ENCODE results near the gene SLC6A8.

Gene SLC6A8

DNA sequence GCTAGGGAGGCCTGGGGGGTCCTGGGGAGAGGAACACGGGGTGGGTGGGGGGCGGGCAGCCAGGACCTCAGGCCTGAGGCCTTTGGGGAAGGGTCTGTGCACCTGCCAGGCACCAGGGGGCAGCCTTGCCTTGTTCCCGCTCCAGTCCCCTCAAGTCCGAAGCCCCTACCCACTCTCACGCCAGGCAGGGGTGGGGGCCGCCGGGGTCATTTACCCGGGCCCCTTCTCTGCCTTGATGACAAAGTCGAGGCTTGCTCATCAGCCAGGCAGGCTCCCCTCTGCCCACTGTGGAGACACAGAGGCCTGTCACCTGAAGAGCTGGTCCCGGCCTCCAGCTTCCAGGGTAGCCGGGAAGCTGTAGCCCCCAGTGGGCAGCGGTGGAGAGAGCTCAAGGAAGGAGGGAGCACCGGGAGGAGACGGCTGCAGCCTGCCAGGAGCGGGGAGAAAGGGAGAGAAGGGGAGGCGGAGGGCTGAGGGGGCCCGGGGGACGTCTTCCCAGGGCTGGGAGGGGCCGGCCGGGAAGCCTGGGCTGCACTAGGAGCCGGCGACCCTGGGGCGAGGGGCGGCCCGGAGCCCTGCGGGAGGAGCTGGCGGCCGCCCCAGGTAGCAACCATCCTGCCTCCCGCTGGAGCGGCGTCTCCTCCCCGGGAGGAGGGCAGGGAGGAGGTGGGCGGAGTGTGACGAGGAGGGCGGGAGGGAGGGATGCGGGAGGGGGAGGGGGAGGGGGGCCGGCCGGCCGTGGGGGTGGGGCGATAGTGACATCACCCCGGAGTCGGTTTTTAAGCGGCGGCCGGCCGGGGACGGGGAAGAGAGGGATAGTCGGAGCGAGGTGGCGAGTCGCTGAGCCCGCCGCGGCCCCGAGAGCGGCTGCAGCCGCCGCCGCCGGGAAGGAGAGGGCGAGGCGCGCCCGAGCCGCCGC is at the start of gene SLC6A8:
Gene SLC6A8 (plus strand): TSS at position 806 of the 919 bp plus-strand sequence. CDS start 649 bp downstream, outside the sequence.
- peak; percentile 9 for DNase-seq

DNA sequence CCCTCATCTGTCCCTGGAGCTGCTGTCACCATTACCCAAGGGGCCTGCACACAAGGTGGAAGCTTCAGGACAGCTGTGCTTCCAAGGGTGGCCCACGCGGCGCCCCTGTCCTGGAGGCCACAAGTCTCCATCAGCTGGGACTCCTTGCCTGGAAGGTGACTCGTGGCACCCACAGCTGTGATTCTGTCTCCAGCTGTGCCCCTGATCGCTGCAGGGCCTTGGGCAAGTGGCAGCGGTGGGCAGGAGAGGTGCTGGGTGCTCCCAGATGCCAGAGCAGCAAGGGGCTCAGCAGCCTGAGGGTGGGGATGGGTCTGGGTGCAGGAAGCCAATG is 49.7 kb upstream of the SLC6A8 start:
- no peak for DNase-seq

DNA sequence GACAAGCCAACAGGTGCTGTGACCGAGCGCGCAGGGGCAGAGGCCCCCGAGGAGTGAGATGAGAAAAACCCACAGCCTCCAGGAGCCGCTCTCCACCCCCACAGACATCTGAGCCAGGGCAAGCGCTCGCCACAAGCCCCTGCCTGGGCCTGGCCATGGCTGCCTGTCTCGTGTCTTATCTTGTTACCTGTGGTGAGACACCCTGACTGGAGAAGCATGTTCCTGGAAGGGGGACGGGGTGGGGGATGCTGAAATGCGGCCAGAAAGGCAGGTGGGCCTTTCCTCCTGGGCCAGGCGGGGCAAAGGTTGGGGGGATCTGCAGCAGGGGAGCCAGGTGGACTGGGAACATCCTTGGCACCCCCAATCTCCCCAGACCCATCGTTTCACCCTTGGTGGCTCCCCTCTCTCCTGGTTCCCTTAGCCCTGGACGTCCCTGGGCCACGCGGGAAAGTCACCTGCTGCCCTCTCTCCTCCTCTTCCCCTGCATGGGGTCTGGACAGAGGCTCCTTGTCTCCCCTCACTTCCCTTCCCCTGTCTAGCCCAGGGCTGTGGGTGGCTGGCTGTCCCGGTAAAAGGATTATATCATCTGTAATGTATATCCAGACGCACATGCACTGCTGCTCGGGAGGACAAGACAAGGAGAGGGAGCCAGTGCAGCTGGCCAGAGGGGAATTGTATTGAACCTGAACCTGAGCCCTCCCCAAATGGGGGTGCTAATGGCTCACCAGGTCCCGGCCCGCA is 49.1 kb upstream of the SLC6A8 start:
- DNase-seq, result no peak

DNA sequence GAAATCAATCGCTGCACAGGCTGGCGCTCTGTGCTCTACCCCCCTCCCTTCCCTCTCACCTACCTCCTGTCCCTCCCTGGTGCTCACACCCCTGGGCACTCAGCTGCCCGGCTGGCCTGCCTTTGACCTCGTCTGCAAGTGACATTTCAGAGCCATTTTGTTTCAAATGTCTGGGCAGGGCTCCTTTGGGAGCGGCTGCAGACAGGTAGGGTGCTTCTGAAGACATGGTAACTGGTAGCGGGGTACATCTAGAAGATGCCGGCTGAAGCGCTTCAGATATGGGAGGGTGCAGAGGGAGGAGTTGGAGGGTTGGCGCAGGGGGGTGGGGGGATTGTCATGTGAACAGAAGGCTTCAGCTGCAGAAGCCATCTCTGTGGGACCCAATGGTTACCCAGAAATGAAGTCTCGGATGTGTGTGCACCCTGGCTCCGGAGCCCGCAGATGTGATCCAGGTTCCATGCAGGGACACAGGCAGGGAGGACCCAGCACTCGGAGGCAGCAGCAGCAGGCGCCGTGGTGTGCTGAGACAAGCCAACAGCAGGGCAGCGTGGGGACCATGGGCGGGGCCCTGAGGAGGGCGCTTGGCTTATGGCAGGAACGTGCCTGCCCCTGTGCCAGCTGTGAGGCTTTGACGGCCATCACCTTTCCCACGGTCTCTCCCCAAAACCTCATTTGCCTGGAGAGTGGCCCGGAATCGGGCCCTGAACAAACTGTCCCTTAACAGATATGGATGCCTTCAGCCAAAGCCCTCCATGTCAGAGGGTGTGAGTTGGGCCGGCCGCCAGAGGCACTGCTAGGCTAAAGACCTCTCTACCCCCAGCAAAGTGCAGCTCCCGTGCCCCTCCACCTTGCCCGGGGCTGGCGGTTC is 48.3 kb upstream of the SLC6A8 start:
- DNase-seq, result no peak

DNA sequence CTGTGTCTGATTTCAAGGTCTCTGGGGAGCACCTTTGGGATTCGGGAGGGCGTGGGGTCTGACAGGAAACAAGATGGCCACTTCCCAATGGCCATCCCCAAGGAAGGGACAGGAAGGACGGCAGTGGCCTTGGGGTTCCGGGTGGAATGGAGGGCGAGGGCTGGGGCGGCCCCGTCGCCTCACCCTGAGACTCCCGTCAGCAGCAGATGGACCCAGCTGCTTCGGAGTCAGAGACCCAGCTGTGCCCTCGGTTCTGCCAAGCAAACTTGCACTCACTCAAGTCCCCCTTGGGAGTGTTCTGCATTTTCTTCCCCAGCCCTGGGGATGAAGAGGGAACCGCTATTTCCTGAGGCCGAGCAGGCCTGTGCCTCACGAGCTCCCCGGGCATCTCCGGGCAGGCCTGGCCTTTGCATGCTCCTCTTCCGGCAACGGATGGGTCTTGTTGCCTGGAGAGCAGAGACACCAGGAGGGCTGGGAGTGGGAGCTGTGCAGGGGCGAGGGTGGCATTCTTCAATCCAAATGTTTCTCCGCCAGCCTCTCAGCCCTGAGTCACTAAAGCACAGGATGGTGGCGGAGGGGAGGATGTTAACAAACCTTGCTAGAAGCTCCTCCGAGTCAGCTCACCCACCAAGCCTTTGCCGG is 47.6 kb upstream of the SLC6A8 start:
- DNase-seq, result no peak

DNA sequence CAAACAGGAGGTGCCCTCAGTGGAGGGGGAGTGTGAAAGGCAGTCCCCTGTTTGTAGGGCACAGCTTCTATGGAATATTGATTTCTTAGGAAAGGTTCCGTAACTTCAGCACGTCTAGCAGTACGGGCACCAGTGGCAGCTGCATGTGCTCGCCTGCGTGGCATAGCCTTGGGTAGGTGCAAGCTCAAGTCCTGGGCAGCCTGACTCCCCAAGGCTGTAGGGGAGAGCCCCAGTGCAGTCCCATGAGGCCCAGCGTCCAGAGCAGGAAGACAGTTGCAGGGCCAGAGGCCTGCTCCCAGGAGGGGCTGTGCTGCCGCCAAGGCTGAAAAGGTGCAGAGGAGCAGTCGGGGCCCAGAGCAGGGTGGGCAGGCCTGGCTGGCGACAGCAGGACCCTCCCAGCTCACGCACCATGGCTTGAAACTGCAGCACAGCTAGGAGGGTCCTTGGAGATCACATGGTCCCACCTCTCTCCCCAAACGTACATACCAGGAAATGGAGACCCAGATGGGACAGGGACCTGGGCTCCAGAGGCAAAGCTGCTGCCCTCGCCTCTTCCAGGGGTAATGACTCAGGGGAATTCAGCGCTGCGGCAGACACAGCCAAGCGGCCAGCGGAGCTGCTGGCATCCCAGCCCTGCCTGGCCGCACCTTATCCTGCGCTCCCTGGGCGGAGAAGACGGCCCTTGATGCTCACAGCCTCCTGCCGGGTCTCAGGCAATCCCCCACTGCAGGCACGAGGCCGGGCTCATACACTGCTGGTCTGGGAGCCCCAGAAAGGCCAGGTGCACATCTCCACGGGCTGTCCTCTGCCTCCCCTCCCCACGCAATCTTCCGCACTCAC is 46.8 kb upstream of the SLC6A8 start:
- DNase-seq, result no peak

DNA sequence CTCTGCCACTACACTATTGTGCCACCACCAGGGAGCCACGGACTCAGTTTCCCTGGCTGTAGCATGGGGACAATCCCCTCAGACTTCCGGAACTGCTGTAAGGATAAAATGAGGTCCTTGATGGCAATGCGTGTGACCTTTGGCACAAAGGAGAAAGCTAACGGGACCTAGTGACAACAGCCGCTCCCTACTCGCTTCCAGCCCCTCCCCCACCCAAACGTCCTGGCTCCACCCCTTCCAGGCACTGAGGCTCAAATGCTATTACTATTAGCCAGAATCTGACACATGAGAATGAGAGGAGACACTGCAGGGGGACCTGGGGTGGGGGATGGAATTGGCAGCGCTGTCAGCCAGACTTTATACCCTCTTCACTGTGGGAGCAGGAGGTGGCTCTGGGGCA is 46.1 kb upstream of the SLC6A8 start:
- no peak for DNase-seq

DNA sequence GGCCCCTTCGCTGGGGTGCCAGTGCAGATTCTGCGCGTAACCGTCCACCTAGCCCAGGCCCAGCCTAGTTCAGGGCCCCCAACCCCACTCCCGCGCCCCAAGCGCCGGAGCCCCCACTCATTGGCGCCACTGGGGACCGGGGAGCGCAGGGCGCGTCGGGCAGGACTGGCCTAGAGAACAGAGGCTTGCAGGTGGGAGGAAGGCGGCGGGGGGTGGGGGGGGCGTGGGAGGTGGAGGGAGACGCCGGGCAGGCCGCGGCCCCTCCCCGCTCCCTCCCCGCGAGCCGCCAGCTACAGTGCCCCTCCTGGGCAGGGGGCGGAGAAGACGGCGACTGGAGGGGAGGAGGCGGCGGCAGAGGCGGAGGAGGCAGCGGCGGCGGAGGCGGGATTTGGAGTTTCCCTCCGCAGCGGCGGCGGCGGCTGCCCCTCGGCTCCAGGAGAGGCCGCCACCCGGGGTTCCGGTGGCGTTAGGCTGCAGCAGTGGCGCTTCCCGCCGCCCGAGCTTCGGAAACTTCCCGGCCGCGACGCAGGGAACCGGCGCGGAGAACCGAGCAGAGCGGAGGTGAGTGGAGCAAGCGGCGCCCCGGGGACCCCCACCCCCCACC is 45.6 kb upstream of the SLC6A8 start:
- DNase-seq, result no peak

DNA sequence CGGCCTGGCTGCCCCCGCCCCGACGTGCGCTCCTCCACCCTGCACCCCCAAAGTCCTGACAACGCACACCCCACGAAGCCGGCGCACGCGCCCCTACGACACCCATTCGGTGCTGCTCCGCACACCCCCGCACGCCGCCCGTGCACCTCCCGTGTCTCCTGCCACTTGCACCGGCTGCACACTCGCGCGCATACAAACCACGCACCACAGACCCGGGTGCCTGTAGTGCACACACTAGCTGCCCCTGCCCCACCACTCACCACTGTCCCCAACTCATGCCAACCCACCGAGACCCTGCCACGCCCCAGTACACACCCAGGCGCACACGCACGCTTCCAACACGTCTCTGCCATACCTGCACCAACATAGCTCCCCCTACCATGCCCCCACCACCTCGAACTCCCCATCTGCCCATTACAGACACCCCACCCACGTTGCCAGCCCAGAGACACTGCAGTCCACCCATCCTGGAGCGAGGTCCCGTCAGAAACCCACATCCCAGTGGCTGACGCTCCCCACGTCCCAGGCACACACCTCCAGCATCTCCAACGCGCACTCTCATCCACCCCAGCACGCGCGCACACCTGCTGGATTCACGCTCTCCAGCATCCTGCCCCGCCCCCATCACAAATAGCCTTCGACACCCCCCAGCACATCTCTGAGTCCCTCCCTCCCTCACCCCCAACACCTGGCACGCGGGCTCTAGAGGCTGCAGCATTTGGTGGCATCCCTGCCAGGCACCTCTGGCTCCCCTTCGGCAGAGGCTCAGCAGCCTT is 44.9 kb upstream of the SLC6A8 start:
- DNase-seq, result no peak

DNA sequence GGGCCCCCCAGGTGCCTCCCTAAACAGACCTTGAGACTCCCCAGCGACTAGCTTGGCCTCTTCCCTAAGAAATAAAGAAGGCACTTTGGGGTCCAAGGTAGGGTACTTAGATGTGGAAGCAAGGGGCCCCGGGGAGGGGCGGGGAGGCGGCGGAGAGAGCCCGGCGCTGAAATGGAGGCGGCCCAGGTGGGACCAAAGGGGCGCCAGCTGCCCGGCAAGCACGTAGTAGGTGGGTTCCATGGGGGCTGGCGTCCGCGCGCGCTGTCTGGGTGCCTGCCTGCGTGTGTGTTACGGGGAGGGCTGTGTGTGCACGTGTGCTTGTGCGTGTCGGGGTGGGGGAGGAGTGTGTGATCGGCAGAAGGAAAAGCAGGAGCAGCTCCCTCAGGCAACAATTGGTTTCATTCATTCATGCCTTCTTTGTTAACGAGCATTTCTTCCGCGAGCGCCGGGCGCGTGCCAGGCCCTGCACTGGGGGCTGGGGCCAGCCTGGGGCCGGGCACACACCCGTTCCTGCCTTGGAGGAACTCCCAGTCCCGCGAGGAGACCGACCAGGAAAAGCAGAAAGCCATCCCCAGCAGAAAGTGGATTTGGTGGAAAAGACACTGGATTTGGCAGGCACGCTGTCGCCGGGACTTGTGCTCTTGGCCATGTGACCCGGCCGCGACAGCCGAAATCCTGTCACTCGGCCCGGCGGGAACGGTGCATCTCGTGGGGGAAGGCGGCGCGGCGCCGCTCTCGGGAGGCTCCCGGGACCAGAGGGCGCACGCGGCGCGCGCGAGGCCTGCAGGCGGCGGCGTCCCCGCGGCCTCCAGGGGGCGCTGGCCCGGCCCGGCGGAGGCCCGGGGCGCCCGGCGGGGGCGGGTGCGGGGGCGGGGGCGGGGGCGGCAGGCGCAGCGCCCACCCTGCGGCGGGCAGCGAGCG is 44.0 kb upstream of the SLC6A8 start:
- DNase-seq, result no peak

DNA sequence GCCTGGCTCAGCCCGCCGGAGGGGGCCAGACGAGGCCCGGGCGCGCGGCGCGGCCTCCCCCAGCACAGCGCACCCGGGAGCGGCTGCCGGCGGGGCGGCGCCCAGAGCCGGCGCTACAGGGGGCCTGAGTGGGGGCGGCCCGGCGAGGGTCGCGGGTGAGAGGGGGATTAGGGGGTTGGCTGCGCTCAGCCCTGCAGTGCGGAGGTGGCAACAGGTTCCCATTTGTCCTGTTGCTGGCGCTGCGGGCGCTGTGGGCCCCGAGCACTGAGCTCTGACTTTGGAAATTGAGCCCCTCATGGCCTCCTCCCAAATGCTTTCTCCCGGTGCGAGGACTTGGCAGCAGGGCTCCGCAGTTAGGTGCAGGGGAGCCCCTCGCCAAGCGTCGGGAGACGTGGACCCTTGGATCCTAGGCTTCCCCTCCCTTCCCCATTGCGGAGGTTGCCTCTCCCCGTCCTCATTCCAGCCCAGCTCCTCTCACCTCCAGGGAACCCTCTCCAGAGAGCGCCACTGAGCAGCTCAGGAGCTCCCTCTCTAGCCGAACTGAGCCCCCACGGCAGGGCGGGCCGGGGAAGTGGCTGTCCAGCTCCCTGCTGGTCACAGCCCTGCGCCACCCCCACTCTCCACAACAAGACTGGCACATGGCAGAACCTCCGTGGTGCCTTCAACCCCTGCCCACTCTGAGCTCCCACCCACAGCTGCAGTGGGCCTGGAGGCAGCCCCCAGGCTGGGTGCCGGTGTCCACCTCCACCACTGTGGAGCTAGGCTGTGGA is 43.2 kb upstream of the SLC6A8 start:
- DNase-seq, result no peak

DNA sequence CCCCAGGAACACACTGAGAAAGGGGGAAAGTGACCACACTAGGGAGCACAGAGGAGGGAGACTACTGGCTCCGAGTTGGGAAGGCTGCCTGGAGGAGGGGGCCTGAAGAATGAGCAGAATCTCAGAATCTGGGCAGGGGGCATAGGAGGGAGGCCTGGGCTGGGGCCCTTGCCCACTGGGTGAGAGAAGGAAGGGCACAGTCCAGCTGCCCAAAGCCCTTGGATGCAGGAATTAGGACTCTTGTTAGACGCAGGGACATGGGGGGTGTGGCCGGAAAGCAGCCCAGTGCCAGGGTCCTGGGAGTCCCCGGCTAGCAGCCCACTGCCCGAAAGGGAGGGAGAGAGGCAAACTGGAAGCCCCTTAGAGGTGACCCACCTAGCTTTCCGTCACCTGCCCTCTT is 42.6 kb upstream of the SLC6A8 start:
- no peak for DNase-seq

DNA sequence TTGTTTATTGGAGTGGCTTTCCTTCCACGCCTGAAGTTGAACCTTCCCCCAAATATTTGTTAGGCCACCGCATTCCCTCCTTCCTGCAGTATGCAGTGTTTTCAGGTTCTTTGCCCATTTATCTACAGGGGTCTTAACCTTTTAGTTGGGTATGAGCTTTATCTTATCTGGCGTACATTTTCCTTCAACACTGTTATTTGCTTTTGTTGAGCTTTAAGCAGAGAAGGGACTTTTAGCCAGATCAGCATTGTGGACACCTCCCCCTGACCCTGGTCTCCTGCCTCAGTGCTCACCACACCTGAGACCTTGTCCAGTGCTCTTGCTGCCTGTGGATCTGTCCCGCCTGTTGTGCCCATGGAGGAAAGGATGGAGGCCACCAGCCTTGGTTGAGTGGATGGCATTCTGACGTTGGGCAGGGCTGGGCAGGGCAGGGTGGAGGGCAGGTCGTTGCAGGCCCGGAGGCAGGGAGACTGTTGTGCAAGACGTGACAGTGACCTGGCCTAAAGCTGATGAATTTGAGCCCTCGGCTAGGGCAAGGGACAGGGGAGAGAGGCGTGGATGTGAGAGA is 41.7 kb upstream of the SLC6A8 start:
- DNase-seq, result no peak

DNA sequence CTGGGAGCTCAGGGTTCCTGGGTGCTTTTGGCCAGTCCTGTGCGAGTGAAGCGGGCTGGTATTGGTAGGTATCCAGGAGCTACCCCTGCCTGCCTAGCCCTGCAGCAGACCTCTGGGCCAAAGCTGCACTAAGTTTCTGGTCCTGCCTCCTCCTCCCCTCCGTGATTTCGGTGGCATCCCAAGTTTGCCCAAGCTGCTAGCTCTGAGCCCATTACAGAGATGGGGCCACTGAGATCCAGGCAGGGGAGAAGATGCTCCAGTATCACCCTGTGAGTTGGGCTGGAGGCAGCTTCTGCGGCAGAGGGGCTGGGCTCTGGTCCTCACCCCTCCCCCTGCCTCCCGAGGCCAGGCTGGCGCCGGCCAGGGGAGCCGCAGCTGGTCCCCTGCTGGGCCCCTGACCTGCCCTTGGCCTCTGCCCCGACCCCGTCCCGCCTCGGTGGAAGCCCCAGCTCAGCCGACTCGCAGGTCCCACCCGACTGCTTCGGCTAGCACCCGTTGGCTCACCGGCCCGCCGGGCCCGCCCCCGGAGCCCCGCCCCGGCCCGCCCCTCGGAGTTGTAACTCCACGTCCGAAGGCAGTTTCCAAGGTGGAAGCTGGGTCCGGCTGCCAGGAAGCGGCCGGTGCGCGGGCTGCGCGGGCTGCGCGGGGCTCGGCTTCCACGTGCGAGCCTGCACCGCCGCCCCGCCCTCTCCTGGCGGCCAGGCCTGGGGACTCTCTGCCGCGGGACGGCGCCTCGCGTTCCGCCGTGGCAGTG is 40.9 kb upstream of the SLC6A8 start, which contains the start of gene DUSP9:
Gene DUSP9 (plus strand): TSS at position 584 of the 754 bp plus-strand sequence. CDS start 751 bp downstream, outside the sequence.
- no peak for DNase-seq

DNA sequence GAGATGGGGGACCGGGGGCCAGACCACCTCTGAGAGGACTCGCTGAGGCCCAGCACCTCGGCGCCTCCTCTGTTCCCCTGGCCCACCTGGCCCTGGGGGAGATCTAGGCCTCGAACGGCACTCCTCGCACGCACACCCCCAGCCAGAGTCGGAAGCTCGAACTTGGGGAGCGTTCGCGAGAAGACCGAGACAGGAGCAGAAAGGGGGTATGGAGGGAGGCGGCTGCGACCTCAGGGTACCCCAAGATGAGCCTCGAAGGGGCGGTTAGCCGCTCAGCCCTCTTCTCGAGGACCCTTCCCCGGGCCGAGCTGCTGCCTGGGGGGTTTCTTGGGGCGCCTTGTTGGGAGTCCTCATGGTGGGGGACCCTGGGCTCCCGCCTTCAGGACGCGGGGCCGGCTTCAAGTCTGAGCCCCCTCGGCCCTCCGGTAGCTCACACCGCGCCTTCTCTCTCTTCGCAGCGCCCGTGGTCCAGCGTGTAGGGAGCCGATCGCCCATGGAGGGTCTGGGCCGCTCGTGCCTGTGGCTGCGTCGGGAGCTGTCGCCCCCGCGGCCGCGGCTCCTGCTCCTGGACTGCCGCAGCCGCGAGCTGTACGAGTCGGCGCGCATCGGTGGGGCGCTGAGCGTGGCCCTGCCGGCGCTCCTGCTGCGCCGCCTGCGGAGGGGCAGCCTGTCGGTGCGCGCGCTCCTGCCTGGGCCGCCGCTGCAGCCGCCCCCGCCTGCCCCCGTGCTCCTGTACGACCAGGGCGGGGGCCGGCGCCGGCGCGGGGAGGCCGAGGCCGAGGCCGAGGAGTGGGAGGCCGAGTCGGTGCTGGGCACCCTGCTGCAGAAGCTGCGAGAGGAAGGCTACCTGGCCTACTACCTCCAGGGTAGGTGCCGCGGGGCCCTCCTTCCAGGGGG is 40.0 kb upstream of the SLC6A8 start:
- no peak for DNase-seq
